ENCODE measurements around the gene CAMTA1.

DNA sequence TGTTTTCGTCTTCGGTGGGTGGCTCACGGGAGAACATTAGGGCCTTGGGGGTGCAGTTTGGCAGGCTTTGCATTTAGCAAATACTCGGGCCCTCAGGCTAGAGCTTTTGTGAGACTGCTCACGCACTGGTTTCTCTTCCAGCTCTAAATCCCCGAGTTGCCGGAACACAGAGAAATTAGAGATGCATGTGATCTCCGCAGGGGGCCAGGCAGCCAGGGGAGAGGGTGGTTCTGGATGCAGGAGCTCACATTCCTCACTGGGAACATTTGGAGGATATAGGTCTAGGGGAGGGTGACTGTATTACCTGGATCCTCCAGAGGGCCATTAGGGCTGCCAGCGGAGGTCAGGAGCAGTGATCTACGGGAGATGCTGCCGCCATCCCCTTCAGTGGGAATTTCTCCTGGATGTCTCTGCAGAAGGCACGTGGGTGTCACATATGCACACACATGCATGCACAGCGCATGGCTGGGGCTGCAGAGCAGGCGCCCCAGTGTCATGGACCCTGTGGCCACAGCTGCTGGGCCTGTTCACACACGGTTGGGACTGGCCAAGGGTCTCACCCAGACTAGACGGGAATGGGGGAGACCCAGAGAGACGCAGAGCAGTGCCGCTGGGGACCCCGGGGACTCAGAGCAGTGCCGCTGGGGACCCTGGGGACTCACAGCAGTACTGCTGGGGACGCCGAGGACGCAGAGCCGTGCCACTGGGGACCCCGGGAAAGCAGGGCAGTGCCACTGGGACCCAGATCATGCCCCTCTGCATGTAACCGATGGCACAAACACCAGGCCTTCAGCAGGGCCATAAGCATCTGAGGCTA lies 258.7 kb downstream of the CAMTA1 start:
- TF ChIP-seq, protein P1, sequence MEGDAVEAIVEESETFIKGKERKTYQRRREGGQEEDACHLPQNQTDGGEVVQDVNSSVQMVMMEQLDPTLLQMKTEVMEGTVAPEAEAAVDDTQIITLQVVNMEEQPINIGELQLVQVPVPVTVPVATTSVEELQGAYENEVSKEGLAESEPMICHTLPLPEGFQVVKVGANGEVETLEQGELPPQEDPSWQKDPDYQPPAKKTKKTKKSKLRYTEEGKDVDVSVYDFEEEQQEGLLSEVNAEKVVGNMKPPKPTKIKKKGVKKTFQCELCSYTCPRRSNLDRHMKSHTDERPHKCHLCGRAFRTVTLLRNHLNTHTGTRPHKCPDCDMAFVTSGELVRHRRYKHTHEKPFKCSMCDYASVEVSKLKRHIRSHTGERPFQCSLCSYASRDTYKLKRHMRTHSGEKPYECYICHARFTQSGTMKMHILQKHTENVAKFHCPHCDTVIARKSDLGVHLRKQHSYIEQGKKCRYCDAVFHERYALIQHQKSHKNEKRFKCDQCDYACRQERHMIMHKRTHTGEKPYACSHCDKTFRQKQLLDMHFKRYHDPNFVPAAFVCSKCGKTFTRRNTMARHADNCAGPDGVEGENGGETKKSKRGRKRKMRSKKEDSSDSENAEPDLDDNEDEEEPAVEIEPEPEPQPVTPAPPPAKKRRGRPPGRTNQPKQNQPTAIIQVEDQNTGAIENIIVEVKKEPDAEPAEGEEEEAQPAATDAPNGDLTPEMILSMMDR (IDR thresholded peaks at IDR 0.05), result no peak
- no peak for TF ChIP-seq POLR2A (IDR thresholded peaks at IDR 0.05)

Measured in stomach (tissue), 4 donors.